ENCODE results near the gene CLMN. TPM values are rescaled to one million over a fixed set of nuclear protein-coding genes. Genes with fewer than 3 reads are reported as not detected.

CLMN gene
- total and polyA plus RNA-seq, 10 of the 15 experiments (the other 5 are each of a cell fraction or from before 2014, with no cell fraction given): 7.8 to 49.3 (median 18.5) TPM

DNA sequence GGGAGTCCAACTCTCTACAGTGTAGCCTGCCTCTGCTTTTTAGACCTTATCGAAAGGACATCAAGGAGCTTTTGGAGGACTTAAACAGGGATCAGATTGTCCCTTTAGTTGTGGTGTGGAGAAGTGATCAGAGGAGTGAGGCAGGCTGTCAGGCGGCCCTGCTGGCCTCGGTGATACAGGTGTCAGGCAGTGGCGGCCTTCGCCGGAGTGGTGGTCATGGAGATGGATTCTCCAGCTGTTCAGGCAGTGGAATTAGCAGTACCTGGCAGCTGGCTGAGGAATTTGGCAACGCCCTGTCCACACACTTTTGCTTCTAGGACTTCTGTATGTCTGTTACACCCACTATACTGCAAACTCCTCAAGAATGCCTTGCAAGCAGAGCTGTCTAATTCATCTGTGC is 4.2 kb upstream of the CLMN start:
- 81% methylated on average over 7 of the region's 7 CpGs for WGBS (ENCODE audit: insufficient coverage, insufficient replicate concordance, low lambda C conversion rate, missing lambda C conversion rate)

More for the DNA sequence above, 4.2 kb upstream of the CLMN start:
- H3K9ac ChIP-seq (ENCODE audit: control insufficient read depth, insufficient read depth, low read length): no peak overlapping the region
- H3K79me2 ChIP-seq (ENCODE audit: control insufficient read depth, insufficient read depth, low read length): no peaks in the 10 kb centered on the region
- H4K20me1 ChIP-seq (ENCODE audit: control insufficient read depth, insufficient read depth): no peaks in the 10 kb centered on the region
- H3K4me1 ChIP-seq (ENCODE audit: control insufficient read depth, insufficient read depth, low read length): peaks cover 22% of the 10 kb centered on the region
- ChIA-PET SMC1A (ENCODE audit: uncharacterized antibody, unreplicated experiment) (interaction anchor here (0.8 to 1.2 kb wide), 4 partner anchors 8 to 140 kb away, joined by 3 read pairs; no protein-coding TSS in a partner anchor), CTCF (interaction anchor here (2.0 kb wide), 1 partner anchor 8 kb away, joined by 5 read pairs; no protein-coding TSS in a partner anchor), POLR2A (interaction anchor here (1.1 kb wide), 1 partner anchor 10 kb away, joined by 3 read pairs; no protein-coding TSS in a partner anchor), RAD21 (ENCODE audit: unreplicated experiment) (no interaction called here)
- H3K27ac ChIP-seq (ENCODE audit: control insufficient read depth, insufficient read depth): no peak overlapping the region
- H3K9me3 ChIP-seq (replicated peaks; ENCODE audit: control insufficient read depth, insufficient read depth, low read length): no peaks in the 10 kb centered on the region; the same call in 2 of the 3 replicates
- H3K27me3 ChIP-seq (replicated peaks in 1 of 2; ENCODE audit: control insufficient read depth in 2 of 2, insufficient read depth in 2 of 2, low read length in 1 of 2): no peaks in the 10 kb centered on the region
- no peak overlapping the region for H3K4me2 ChIP-seq (ENCODE audit: control insufficient read depth, insufficient read depth)
- intact Hi-C loops (cut with micrococcal nuclease; ENCODE audit: unreplicated experiment): loop anchor here (10.0 kb wide), 1 partner anchor 181 kb away; no protein-coding TSS in a partner anchor
- in situ Hi-C loops (cut with MboI): no loop called here
- TF ChIP-seq, protein P1, sequence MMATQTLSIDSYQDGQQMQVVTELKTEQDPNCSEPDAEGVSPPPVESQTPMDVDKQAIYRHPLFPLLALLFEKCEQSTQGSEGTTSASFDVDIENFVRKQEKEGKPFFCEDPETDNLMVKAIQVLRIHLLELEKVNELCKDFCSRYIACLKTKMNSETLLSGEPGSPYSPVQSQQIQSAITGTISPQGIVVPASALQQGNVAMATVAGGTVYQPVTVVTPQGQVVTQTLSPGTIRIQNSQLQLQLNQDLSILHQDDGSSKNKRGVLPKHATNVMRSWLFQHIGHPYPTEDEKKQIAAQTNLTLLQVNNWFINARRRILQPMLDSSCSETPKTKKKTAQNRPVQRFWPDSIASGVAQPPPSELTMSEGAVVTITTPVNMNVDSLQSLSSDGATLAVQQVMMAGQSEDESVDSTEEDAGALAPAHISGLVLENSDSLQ (IDR thresholded peaks at IDR 0.05): no peak
- TF ChIP-seq YBX1 (IDR thresholded peaks at IDR 0.05) (no peak), TBL1XR1 (IDR thresholded peaks at IDR 0.05; ENCODE audit: low read depth, low read length) (no peak), BCL11A (IDR thresholded peaks at IDR 0.05; ENCODE audit: low read depth, low read length) (no peak), CBFB (IDR thresholded peaks at IDR 0.05; ENCODE audit: low read depth) (no peak), MTA2 (IDR thresholded peaks at IDR 0.05; ENCODE audit: low read depth) (no peak), HDAC2 (IDR thresholded peaks at IDR 0.05) (no peak)
- TF ChIP-seq, protein P2, sequence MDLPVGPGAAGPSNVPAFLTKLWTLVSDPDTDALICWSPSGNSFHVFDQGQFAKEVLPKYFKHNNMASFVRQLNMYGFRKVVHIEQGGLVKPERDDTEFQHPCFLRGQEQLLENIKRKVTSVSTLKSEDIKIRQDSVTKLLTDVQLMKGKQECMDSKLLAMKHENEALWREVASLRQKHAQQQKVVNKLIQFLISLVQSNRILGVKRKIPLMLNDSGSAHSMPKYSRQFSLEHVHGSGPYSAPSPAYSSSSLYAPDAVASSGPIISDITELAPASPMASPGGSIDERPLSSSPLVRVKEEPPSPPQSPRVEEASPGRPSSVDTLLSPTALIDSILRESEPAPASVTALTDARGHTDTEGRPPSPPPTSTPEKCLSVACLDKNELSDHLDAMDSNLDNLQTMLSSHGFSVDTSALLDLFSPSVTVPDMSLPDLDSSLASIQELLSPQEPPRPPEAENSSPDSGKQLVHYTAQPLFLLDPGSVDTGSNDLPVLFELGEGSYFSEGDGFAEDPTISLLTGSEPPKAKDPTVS (IDR thresholded peaks at IDR 0.05; ENCODE audit: low read depth, low read length): no peak
- TF ChIP-seq, protein P3, sequence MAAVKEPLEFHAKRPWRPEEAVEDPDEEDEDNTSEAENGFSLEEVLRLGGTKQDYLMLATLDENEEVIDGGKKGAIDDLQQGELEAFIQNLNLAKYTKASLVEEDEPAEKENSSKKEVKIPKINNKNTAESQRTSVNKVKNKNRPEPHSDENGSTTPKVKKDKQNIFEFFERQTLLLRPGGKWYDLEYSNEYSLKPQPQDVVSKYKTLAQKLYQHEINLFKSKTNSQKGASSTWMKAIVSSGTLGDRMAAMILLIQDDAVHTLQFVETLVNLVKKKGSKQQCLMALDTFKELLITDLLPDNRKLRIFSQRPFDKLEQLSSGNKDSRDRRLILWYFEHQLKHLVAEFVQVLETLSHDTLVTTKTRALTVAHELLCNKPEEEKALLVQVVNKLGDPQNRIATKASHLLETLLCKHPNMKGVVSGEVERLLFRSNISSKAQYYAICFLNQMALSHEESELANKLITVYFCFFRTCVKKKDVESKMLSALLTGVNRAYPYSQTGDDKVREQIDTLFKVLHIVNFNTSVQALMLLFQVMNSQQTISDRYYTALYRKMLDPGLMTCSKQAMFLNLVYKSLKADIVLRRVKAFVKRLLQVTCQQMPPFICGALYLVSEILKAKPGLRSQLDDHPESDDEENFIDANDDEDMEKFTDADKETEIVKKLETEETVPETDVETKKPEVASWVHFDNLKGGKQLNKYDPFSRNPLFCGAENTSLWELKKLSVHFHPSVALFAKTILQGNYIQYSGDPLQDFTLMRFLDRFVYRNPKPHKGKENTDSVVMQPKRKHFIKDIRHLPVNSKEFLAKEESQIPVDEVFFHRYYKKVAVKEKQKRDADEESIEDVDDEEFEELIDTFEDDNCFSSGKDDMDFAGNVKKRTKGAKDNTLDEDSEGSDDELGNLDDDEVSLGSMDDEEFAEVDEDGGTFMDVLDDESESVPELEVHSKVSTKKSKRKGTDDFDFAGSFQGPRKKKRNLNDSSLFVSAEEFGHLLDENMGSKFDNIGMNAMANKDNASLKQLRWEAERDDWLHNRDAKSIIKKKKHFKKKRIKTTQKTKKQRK (IDR thresholded peaks at IDR 0.05; ENCODE audit: low read depth, low read length): no peak
- TF ChIP-seq, protein P4, sequence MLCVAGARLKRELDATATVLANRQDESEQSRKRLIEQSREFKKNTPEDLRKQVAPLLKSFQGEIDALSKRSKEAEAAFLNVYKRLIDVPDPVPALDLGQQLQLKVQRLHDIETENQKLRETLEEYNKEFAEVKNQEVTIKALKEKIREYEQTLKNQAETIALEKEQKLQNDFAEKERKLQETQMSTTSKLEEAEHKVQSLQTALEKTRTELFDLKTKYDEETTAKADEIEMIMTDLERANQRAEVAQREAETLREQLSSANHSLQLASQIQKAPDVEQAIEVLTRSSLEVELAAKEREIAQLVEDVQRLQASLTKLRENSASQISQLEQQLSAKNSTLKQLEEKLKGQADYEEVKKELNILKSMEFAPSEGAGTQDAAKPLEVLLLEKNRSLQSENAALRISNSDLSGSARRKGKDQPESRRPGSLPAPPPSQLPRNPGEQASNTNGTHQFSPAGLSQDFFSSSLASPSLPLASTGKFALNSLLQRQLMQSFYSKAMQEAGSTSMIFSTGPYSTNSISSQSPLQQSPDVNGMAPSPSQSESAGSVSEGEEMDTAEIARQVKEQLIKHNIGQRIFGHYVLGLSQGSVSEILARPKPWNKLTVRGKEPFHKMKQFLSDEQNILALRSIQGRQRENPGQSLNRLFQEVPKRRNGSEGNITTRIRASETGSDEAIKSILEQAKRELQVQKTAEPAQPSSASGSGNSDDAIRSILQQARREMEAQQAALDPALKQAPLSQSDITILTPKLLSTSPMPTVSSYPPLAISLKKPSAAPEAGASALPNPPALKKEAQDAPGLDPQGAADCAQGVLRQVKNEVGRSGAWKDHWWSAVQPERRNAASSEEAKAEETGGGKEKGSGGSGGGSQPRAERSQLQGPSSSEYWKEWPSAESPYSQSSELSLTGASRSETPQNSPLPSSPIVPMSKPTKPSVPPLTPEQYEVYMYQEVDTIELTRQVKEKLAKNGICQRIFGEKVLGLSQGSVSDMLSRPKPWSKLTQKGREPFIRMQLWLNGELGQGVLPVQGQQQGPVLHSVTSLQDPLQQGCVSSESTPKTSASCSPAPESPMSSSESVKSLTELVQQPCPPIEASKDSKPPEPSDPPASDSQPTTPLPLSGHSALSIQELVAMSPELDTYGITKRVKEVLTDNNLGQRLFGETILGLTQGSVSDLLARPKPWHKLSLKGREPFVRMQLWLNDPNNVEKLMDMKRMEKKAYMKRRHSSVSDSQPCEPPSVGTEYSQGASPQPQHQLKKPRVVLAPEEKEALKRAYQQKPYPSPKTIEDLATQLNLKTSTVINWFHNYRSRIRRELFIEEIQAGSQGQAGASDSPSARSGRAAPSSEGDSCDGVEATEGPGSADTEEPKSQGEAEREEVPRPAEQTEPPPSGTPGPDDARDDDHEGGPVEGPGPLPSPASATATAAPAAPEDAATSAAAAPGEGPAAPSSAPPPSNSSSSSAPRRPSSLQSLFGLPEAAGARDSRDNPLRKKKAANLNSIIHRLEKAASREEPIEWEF (IDR thresholded peaks at IDR 0.05; ENCODE audit: insufficient replicate concordance, low read depth, low read length): no peak
- no peak overlapping the region for H3K4me3 ChIP-seq
- no peaks in the 10 kb centered on the region for H3K36me3 ChIP-seq (ENCODE audit: control insufficient read depth in 2 of 2, insufficient read depth in 2 of 2, low read length in 1 of 2)
- DNase-seq (ENCODE audit: low read depth, low spot score): no peak
- no peak for ATAC-seq
- no peak for FAIRE-seq
- BruUV-seq (replicated peaks): no TSS peak
- no peak overlapping the region for H2AFZ ChIP-seq (ENCODE audit: control insufficient read depth, low read depth, low read length)

All from GM12878 (cell line).